GM18507 (cell line): ENCODE results near the gene KRTAP12-4.
"Not testable (repeated sequence)": the region's sequence is repeated elsewhere in the genome, so short reads cannot be mapped to it uniquely, and the experiment has no call there.

Experiments
- DNase-seq: peaks from one replicate; pipeline ENCODE4 v3.0.0; 2011; ENCODE audit warnings: low read depth; ENCODE audit not compliant: insufficient read length; ENCODE audit errors: extremely low spot score
- FAIRE-seq: peaks from 2 replicates; lab custom pipeline; 2011; peaks lifted over from hg19 to GRCh38; lab: Jason Lieb, UNC

The KRTAP12-4 gene

DNA sequence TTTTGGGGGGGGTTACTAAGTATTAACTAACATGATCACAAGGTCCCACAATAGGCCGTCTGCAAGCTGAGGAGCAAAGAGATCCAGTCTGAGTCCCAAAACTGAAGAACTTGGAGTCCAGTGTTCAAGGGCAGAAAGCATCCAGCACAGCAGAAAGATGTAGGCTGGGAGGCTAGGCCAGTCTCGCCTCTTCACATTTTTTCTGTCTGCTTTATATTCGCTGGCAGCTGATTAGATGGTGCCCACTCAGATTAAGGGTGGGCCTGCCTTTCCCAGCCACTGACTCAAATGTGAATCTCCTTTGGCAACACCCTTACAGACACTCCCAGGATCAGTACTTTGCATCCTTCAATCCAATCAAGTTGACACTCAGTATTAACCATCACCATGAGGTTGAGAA, 35.3 kb upstream of the KRTAP12-4 start:
- FAIRE-seq, DNase-seq: not testable (repeated sequence)

DNA sequence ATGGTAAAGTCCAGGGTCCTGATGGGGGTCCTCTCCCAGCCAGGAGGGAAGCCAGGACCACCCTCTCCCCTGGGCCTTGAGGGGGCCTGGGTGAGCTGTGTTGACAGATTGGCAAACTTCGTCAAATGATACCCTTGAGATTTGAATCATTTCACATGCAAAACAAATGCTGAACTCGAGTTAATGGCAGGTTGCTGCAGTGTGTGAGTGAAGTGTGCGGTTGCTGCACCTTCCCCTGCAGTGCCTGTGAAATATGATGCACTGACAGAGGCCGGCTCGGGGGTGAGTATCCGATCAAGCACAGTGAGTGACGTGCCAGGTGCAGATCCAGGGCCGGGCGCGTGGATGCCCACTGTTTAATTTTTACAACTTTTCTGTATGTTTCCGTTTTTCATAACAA, 33.2 kb upstream of the KRTAP12-4 start:
- DNase-seq: no peak
- FAIRE-seq: no peak

DNA sequence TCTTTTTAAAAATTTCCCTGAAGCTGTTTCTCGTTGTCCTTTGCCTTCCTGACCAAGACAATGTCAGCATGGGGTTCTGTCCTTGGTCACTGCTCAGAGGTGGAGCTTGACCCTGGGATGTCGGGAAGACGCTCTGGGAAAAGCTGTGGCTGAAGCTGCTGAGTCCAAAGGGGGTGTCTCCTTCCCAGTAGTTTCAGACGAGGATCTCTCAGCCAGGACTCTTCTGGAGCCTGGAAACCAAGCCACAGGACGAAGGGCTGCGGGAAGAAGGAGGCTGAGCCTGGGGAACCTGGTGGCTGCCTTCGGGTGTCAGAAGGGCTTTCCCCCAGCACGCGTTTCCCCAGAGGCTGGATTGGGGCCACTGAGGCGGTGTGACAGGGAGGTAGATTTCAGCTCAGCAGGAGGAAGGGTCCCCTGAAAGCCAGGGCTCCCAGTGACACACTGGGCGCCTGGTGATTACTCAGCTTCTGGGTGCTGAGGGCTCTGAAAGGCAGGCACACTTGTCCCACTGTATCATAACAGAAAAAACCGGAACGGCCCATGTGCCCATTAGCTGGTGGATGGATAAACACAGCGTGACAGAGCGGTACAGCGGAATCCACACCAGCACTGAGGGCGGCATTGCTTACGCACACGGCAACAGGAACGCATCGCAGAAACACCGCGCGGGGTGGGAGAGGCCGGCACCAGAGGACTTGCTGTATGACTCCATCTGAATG, 32.5 kb upstream of the KRTAP12-4 start:
- FAIRE-seq (no peak), DNase-seq (no peak)

DNA sequence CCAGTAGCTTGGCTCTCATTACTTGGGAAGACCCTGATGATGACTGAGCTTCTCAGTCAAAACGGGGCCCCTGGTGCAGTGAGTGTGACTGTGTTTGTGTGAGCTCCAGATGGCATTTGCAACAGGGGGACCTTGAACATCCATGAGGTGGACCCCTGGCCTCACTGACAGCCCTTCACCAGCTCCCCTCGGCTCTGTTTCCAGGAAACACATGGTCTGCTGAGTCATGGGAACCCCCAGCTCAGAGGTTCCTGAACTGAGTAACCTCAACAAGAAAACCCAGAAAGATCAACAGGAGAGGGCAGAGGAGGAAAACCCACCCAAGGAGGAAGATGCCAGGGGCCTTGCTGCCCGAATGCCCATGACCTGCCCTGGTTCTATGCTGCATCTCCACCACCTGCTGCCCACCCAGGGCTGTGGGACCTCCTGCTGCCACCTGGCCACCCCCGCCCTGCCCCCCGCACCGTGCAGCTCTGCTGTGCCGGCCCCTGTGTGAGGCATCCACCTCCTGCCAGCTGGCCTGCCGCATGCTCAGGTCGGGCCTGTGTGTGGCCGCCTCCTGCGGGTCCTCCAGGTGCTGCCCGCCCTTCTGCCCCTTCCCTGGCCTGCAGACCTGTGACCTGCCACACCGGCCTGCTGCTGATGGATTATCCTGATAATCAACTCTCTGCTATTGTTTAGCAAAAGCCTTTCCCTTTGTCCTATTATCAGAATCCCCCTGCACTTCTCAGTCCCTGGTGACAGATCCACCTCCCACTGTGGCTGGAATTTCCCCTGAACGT, 31.7 kb upstream of the KRTAP12-4 start:
- FAIRE-seq (no peak), DNase-seq (no peak)

DNA sequence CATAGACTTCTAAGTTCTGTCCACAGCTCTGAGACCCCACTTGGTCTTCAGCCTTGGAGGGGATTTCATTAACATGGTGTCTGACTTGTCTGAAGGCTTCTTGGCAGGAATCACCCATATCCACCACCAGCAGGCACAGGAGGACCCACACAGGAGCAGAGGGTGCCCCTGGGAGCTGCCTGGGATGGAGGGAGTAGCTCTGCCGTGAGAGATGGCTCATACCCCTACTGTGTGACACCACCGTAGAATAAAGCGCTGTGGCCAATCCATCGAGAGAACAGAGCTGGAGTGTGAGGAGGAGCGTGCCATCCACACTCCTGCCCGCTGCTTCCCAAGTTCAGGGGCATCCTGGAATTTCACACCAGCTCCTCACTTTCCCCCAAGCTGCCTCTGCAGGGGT, 30.6 kb upstream of the KRTAP12-4 start:
- FAIRE-seq: not testable (repeated sequence)

DNA sequence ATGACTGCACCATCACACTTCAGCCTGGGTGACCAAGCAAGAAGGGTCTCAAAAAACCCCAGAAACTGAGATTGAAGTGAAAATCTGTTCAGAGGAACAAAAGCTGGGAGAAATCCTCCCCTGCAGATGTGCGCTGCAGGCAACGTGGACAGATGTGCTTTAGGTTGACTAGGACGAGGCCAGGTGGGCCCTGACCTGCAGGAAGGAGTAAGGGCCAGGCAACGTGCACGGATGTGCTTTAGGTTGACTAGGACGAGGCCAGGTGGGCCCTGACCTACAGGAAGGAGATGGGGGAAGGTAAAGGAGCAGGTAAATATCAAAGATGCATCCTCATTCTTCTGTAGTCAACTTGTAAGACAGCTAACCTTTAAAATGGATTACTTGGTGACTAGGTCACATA, 30.0 kb upstream of the KRTAP12-4 start:
- DNase-seq: no peak
- FAIRE-seq: no peak

More for the DNA sequence above, 30.6 kb upstream of the KRTAP12-4 start:
- not testable (repeated sequence) for DNase-seq

DNA sequence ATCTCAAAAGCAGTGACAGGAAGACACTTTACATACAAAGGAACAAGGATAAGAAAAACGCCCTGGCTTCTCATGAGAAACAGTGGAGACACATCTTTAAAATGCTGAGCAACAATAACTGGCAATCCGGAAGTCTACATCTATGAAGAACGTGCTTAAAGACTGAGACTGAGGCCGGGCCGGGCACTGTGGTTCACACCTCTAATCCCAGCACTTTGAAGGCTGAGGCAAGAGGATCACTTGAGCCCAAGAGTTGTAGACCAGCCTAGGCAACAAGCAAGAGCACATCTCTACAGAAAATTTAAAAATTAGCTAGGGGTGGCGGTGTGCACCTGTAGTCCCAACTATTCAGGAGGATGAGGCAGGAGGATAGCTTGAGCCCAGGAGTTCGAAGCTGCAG, 29.6 kb upstream of the KRTAP12-4 start:
- DNase-seq (no peak), FAIRE-seq (no peak)

DNA sequence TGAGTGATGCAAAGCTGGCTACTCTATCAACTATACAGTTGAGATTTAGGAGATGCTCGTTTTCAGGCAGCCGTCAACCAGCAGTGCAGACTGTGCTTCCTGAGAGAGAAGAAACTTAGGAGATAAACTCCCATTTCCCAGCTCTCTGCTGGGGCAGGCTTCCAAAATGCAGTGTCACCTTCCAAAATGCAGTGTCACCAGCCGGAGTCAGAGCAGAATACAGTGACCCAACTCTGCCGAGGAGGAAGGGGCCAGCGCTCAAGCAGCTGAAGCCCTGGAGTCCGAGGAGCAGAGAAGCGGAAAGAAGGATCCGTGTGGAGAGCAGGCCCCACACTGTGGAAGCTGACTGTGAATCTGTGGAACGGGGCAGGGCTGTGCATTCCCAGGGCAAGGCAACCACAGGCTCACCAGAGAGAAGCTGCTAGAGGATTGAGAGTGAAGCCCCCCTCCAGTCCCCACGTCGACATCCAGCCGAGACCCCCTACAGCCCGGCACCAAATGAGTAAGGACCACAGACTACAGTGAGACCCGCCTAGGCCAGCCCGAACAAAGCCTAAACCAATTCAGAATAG, 28.2 kb upstream of the KRTAP12-4 start:
- DNase-seq (no peak), FAIRE-seq (no peak)

DNA sequence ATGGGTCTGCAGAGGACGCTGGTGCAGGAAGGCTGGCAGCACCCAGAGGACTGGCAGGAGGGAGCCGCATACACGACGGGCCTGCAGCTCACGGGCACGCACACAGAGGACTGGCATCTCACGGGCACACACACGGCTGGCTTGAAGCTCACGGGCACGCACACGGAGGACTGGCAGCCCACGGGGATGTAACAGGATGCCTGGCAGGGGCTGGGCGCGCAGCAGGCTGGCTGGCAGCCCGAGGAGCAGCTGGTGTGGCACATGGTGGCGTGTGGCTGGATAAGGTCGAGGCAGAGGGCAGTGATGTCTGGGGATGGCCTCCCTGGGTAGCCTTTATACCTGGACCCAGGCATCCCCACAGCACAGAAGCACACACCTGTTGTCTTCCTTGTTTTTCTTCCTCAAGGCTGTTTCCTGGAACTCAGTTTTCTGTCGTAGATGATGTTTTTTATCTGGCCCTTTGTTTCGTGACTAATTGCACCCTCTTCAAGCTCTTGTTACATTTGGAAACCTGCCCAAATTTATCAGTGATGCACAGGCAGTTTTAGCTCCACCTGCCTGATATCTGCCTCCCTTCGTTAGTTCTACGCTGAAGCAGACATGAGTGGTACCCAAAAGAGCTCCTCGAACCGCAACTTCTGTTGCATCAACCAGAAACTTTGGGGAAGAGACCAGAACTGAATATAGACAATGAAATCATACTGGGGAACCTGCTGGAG, 27.6 kb upstream of the KRTAP12-4 start, which contains the start of gene KRTAP12-1:
Gene KRTAP12-1 (minus strand): TSS at position 303 of the 719 bp plus-strand sequence. CDS start 40 bp downstream, at position 263.
- FAIRE-seq (no peak), DNase-seq (no peak)

DNA sequence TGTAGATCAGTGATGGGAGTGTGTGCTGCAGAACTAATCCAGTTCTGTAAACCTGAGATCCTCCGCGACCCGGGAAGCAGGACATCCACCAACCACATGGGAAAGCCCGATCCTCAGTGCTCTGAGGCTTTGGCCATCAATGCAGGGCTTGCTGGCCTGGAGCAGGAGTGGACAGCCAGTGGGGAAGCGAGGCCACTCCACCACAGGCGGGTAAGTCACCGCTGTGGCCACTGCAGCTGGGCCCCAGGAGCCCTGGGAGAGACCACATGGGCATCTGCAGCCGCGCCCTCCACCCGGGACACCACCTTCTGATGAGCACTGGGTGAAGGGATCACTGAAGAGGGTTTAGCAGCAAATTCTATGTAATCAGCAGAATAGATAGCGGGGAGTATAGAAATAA, 26.7 kb upstream of the KRTAP12-4 start:
- no peak for DNase-seq
- no peak for FAIRE-seq

DNA sequence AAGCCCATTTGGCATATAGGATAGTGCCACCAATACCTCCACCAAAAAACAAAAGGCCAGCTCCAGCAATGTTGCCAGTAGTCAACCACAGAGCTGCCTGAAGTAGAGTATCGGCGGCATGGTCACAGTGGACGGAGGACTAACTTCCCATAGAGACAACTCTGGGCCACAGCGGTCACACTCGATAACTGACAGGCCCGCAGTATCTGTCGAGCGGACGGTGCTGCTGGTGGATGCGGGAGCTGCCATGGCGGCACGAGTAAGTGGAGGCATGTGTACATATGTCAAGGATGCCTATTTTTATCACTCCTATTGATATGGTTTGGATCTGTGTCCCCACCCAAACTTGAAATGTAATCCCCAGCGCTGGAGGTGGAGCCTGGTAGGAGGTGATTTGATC, 23.4 kb upstream of the KRTAP12-4 start:
- DNase-seq (no peak), FAIRE-seq (no peak)

DNA sequence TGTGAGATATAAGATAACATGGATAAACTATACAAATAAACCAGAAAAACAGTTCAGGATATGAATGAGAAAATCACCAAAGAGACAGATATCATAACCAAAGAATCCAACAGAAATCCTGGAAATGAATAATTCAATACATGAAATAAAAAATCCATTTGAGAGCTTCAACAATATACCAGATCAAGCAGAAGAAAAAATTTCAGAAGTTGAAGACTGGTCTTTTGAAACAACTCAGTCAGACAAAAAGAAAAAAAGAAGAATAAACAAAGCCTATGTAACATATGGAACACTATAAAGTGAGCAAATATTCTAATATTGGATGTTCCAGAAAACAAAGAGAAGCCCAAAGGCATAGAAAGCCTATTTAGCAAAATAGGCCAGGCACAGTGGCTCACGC, 17.5 kb upstream of the KRTAP12-4 start:
- DNase-seq (no peak), FAIRE-seq (no peak)

DNA sequence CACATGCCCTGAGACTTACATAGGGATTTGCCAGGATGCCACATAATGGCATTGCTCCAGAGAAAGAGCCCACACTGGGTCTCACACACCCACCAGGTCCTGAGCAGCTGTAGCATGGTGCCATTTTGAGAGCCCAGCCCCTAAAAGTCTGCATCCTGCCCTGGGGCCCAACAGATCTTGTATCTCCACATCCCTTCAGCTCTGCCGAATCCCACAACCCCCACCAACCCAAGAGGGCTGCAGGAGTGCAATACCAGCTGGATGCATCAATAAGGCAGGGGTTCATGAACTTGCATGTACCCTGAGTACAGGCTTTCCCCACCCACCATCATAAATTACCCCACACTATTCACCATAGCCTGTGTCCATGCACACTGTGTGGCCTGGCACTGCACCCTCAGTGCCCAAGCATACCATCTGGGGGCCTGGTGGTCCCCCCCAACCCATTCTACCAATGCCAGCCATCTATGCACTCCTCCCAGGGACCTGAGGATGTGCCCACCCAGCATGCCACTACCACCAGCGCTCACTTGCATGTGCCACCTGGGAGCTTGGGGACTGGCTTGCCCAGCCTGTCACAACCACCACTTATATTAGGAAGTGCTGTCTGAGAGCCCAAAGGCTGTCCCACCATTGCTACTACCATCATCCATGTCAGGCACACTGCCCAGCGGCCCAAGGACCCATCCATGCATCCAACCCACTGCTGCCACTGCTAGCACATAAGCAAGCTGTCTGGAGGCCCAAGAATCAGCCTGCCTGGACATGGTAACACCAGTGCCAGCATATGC, 16.4 kb upstream of the KRTAP12-4 start:
- no peak for DNase-seq
- FAIRE-seq: no peak

DNA sequence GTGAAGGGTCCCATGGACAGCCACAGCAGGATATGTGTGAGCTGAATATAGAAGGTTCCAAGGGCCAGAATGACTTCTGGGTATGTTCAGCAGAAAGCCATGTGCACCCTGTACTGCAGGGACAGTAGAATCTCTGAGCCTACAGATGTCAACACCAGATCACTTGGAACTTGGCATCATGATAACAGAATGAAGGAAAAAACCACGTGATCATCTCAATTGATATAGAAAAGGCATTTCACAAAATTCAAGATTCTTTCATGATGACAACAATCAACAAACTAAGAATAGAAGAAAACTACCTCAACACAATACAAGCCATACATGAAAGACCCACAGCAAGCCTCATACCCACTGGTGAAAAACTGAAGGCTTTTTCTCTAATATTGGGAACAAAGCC, 13.2 kb upstream of the KRTAP12-4 start:
- FAIRE-seq (no peak), DNase-seq (no peak)

DNA sequence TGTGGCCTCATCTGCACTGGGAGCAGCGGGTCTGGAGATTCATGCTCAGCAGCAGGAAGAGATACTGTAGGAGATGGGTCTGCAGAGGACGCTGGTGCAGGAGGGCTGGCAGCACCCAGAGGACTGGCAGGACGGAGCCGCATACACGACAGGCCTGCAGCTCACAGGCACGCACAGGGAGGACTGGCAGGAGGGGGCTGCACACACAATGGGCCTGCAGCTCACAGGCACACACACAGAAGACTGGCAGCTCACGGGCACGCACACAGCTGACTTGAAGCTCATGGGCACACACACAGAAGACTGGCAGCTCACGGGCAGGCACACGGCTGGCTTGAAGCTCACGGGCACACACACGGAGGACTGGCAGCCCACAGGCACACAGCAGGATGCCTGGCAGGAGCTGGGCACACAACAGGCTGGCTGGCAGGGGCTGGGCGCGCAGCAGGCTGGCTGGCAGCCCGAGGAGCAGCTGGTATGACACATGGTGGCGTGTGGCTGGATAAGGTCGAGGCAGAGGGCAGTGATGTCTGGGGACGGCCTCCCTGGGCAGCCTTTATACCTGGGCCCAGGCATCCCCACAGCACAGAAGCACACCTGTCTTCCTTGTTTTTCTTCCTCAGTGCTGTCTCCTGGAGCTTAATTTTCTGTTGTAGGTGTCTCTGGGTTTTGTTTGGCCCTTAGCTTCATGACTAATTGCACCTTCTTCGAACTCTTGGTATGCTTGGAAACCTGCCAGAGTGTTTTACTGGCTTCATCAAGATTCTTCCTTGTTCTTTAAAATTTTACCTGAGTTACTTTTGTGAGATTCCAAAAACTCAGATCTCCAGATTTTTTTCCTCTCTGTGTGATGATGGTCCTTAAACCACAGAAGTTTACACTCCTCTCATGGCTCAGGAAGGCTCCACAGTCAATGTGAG, 12.2 kb upstream of the KRTAP12-4 start, which contains the start of gene KRTAP12-2:
Gene KRTAP12-2 (minus strand): TSS at position 527 of the 920 bp plus-strand sequence. CDS start 41 bp downstream, at position 486.
- no peak for DNase-seq
- FAIRE-seq: no peak

DNA sequence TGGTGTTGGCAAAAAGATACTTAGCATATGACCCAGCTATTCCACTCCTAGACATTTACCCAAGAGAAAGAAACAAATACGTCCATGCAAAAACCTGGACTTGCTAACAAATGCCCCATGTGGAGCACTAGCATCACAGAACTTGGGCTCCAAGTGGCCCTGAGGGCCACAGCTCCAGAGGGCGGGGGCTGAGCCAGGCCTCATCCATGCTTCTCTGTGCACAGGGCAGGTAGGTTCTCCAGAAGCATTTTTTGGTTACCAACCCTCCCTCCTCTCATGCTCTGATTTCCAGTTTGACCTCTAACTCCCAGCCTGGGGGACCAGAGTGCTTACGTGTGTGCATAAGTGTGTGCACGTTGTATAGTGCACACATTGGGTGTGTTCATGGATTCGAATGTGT, 10.2 kb upstream of the KRTAP12-4 start:
- no peak for DNase-seq
- FAIRE-seq: no peak

DNA sequence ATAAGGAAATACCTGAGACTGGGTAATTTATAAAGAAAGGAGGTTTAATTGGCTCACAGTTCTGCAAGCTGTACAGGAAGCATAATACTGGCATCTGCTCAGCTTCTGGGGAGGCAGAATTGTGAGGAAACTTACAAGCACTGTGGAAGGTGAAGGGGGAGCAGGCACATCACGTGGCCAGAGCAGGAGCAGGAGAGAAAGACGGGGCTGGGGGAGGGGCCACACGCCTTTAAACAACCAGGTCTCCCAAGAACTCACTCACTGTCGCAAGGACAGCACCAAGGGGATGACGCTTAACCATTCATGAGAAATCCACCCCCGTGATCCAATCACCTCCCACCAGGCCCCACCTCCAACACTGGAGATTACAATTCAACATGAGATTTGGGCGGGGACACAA, 7.1 kb upstream of the KRTAP12-4 start:
- not testable (repeated sequence) for DNase-seq, FAIRE-seq
